ENCODE data around the gene CACNA2D1. TPM values are rescaled to one million over a fixed set of nuclear protein-coding genes. Genes with fewer than 3 reads are reported as not detected.

Gene CACNA2D1
- total and polyA plus RNA-seq, 4 donors = 1.1 to 33.4 (median 6.5) TPM

GRCh38 chr7:82286096-82286797, 157.3 kb downstream of the CACNA2D1 start:
- Histone ChIP-seq H3K4me1 (ENCODE audit: control insufficient read depth in 5 of 5, insufficient read depth in 5 of 5, low read length in 5 of 5) (peaks cover 0 to 10% (median 0%) of the 10 kb centered on the region in 5 donors), H3K27me3 (ENCODE audit: control insufficient read depth in 3 of 3, insufficient read depth in 3 of 3, low read length in 2 of 3) (no peaks in the 10 kb centered on the region), H3K9ac (ENCODE audit: insufficient read depth in 1 of 2, low read length in 2 of 2) (no peak overlapping the region), H3K36me3 (ENCODE audit: control insufficient read depth in 4 of 4, insufficient read depth in 4 of 4, low read length in 4 of 4) (no peaks in the 10 kb centered on the region), H3K4me3 (no peak overlapping the region), H3K9me3 (ENCODE audit: control insufficient read depth in 4 of 4, insufficient read depth in 3 of 4, low read length in 3 of 4) (no peaks in the 10 kb centered on the region), H3K27ac (ENCODE audit: low read depth in 1 of 2, low read length in 1 of 2) (peak overlapping the region in 1 of 2 donors; percentile 40)
- no peak for TF ChIP-seq CTCF (IDR thresholded peaks at IDR 0.05; ENCODE audit: control extremely low read depth, extremely low read depth)
- no peak for ATAC-seq (ENCODE audit: insufficient read depth, low FRiP score)
- 76 to 81% methylated on average over 4 of the region's 4 CpGs for WGBS, 2 donors
- DNase-seq = no peak

- H3K27me3 ChIP-seq (ENCODE audit: control insufficient read depth in 3 of 3, insufficient read depth in 3 of 3, low read length in 2 of 3) = no peaks in the 10 kb centered on the region
- WGBS, 2 donors = 77 to 80% methylated on average over 6 of the region's 6 CpGs
- H3K9ac ChIP-seq (ENCODE audit: insufficient read depth in 1 of 2, low read length in 2 of 2) = no peak overlapping the region
- no peak overlapping the region for H3K4me3 ChIP-seq
- DNase-seq (no peak), ATAC-seq (ENCODE audit: insufficient read depth, low FRiP score) (no peak)
- no peak overlapping the region for H3K27ac ChIP-seq (ENCODE audit: low read depth in 1 of 2, low read length in 1 of 2)
- H3K36me3 ChIP-seq (ENCODE audit: control insufficient read depth in 4 of 4, insufficient read depth in 4 of 4, low read length in 4 of 4) = no peaks in the 10 kb centered on the region
- TF ChIP-seq CTCF (IDR thresholded peaks at IDR 0.05; ENCODE audit: control extremely low read depth, extremely low read depth) = no peak
- peaks cover 0 to 10% (median 0%) of the 10 kb centered on the region in 5 donors for H3K4me1 ChIP-seq (ENCODE audit: control insufficient read depth in 5 of 5, insufficient read depth in 5 of 5, low read length in 5 of 5)
- no peaks in the 10 kb centered on the region for H3K9me3 ChIP-seq (ENCODE audit: control insufficient read depth in 4 of 4, insufficient read depth in 3 of 4, low read length in 3 of 4)
Observed at GRCh38 chr7:82284936-82285519, 158.5 kb downstream of the CACNA2D1 start.

GRCh38 chr7:82275342-82275741, 168.2 kb downstream of the CACNA2D1 start:
- DNase-seq (no peak), ATAC-seq (ENCODE audit: insufficient read depth, low FRiP score) (no peak)
- no peak for TF ChIP-seq CTCF (IDR thresholded peaks at IDR 0.05; ENCODE audit: control extremely low read depth, extremely low read depth)
- Histone ChIP-seq H3K4me3 (no peak overlapping the region), H3K9me3 (ENCODE audit: control insufficient read depth in 4 of 4, insufficient read depth in 3 of 4, low read length in 3 of 4) (no peaks in the 10 kb centered on the region), H3K4me1 (ENCODE audit: control insufficient read depth in 5 of 5, insufficient read depth in 5 of 5, low read length in 5 of 5) (peaks cover 0 to 2% (median 0%) of the 10 kb centered on the region in 5 donors), H3K27me3 (ENCODE audit: control insufficient read depth in 3 of 3, insufficient read depth in 3 of 3, low read length in 2 of 3) (no peaks in the 10 kb centered on the region), H3K27ac (ENCODE audit: low read depth in 1 of 2, low read length in 1 of 2) (no peak overlapping the region), H3K36me3 (ENCODE audit: control insufficient read depth in 4 of 4, insufficient read depth in 4 of 4, low read length in 4 of 4) (no peaks in the 10 kb centered on the region), H3K9ac (ENCODE audit: insufficient read depth in 1 of 2, low read length in 2 of 2) (no peak overlapping the region)
- 75 to 83% methylated on average over 3 of the region's 3 CpGs for WGBS, 2 donors

Measured in lung (tissue), 12 donors.